ENCODE results near the gene GNG2. TPM values are rescaled to one million over a fixed set of nuclear protein-coding genes. Genes with fewer than 3 reads are reported as not detected.

Gene GNG2
- total and polyA plus RNA-seq, 9 of the 15 experiments (the other 6 are each of a cell fraction or from before 2014, with no cell fraction given) = 0.18 TPM; not detected in 8

GRCh38 chr14:51939755-51940301 lies 79.4 kb downstream of the GNG2 start:
- 0% methylated on average over 8 of the region's 10 CpGs for WGBS (ENCODE audit: insufficient coverage, low coverage, missing lambda C conversion rate)
- DNase-seq (ENCODE audit: extremely low read depth in 1 of 4, low spot score in 3 of 4) (no peak), FAIRE-seq (no peak), ATAC-seq (no peak)
- Histone ChIP-seq H3K9ac (ENCODE audit: insufficient read depth in 1 of 2, low read depth in 2 of 2, low read length in 2 of 2) (no peak overlapping the region), H2AFZ (ENCODE audit: low read depth, low read length) (no peak overlapping the region), H3K36me3 (ENCODE audit: control insufficient read depth, insufficient read depth, low read length) (no peaks in the 10 kb centered on the region), H3K79me2 (ENCODE audit: control insufficient read depth, insufficient read depth, low read length) (no peaks in the 10 kb centered on the region), H3K9me1 (ENCODE audit: control insufficient read depth, insufficient read depth, low read length) (no peaks in the 10 kb centered on the region), H3K4me3 (no peak overlapping the region), H3K27ac (ENCODE audit: extremely low read depth, low read depth, low read length) (no peak overlapping the region), H4K20me1 (replicated peaks; ENCODE audit: control insufficient read depth, insufficient read depth, low read length) (no peaks in the 10 kb centered on the region), H3K9me3 (replicated peaks; ENCODE audit: control insufficient read depth, insufficient read depth, low read depth, low read length) (no peaks in the 10 kb centered on the region), H3K4me1 (replicated peaks in 1 of 2; ENCODE audit: control insufficient read depth in 2 of 2, insufficient read depth in 2 of 2, low read length in 2 of 2) (no peaks in the 10 kb centered on the region), H3K4me2 (ENCODE audit: insufficient read depth, low read length) (no peak overlapping the region), H3K27me3 (ENCODE audit: control insufficient read depth in 2 of 2, insufficient read depth in 2 of 2, low read length in 2 of 2) (peaks cover 3 to 4% of the 10 kb centered on the region in 2 experiments; a peak in 2 of 5 replicates)
- BruUV-seq (replicated peaks) = no TSS peak
- intact Hi-C loops (cut with micrococcal nuclease) = no loop called here
- CTCF ChIA-PET (ENCODE audit: low intra/inter-chr PET ratio) = no interaction called here
- in situ Hi-C loops (cut with MboI) = no loop called here
- TF ChIP-seq MAFF (IDR thresholded peaks at IDR 0.05; ENCODE audit: low read length) (no peak), EP400 (IDR thresholded peaks at IDR 0.05) (no peak), RNF2 (IDR thresholded peaks at IDR 0.05) (no peak), MTA2 (IDR thresholded peaks at IDR 0.05; ENCODE audit: low read depth) (no peak), NUFIP1 (IDR thresholded peaks at IDR 0.05; ENCODE audit: partially characterized antibody) (no peak), CEBPB (tag; IDR thresholded peaks at IDR 0.05) (no peak)
- TF ChIP-seq, protein P1, sequence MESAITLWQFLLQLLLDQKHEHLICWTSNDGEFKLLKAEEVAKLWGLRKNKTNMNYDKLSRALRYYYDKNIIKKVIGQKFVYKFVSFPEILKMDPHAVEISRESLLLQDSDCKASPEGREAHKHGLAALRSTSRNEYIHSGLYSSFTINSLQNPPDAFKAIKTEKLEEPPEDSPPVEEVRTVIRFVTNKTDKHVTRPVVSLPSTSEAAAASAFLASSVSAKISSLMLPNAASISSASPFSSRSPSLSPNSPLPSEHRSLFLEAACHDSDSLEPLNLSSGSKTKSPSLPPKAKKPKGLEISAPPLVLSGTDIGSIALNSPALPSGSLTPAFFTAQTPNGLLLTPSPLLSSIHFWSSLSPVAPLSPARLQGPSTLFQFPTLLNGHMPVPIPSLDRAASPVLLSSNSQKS (CRISPR knock-in tag; IDR thresholded peaks at IDR 0.05) = no peak
- POLR2A ChIA-PET = no interaction called here
